ENCODE results near the gene TMEM170B.

DNA sequence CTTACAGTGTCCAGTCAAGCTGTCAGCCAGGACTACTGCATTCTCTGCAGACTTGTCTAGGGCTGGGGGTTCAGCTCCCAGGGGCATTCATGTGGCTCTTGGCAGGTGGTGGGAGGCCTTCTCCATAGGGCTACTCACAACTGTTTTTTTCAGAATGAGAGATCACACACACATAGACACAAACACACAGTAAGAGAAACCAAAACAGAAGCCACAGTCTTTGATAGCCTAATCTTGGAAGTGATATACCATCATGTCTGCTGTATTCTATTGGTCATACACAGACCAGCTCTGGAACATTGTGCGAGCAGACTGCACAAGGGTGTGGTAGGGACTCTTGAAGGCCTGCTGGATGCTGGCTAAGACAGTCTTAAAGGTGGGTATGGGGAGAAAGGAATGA is 13.5 kb downstream of the TMEM170B start:
- no peak for TF ChIP-seq EZH2 (IDR thresholded peaks at IDR 0.05; ENCODE audit: insufficient read depth, poor library complexity, severe bottlenecking)
- no peak for TF ChIP-seq EZH2phosphoT487 (IDR thresholded peaks at IDR 0.05; ENCODE audit: insufficient read depth, low read depth)
